Stimulated activated CD8-positive, alpha-beta memory T cell treated with anti-CD3 and anti-CD28 coated beads, Interleukin-2, amount 100 ng/mL, for 48 hours (primary cell): ENCODE results near the gene TBC1D22A.

Experiments used
- DNase-seq, 2 donors: peaks; one replicate each; pipeline ENCODE4 v3.0.0-alpha.2; 2020; ENCODE audit warnings: low read depth in 2 of 2

The TBC1D22A gene

DNA sequence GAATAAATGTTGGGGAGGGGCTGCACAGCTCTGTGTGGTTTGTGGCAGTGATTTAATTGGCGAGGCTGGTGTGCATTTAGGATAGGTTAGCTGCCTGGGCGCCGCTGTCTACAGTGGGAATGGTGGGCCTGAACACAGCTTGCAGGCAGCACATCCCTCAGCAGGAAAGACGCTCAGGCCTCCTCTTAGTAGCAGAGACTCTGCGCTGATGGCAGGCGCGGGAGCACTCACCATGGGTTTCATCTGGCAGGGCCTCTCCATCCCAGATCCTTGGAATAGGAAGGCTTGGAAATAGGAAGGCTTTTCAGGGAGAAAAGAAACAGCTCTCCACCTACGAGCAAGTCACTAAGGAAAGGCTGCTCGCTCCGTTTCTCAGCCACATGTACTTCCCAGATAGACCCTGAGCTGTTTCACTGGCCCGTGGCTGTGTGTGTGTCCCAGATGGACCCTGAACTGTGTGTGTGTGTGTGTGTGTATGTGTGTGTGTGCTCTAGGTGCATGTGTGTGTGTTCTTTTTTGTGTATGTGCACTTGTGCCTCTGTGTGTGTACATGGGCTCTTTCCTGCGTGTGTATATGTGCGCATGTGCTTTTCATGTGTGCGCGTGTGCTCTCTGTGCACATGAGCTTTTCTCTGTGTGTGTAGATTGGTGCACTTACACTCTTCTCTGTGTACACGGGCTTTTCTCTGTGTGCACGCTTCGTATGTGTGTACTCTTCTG lies 144.0 kb downstream of the TBC1D22A start:
- DNase-seq = no peak

DNA sequence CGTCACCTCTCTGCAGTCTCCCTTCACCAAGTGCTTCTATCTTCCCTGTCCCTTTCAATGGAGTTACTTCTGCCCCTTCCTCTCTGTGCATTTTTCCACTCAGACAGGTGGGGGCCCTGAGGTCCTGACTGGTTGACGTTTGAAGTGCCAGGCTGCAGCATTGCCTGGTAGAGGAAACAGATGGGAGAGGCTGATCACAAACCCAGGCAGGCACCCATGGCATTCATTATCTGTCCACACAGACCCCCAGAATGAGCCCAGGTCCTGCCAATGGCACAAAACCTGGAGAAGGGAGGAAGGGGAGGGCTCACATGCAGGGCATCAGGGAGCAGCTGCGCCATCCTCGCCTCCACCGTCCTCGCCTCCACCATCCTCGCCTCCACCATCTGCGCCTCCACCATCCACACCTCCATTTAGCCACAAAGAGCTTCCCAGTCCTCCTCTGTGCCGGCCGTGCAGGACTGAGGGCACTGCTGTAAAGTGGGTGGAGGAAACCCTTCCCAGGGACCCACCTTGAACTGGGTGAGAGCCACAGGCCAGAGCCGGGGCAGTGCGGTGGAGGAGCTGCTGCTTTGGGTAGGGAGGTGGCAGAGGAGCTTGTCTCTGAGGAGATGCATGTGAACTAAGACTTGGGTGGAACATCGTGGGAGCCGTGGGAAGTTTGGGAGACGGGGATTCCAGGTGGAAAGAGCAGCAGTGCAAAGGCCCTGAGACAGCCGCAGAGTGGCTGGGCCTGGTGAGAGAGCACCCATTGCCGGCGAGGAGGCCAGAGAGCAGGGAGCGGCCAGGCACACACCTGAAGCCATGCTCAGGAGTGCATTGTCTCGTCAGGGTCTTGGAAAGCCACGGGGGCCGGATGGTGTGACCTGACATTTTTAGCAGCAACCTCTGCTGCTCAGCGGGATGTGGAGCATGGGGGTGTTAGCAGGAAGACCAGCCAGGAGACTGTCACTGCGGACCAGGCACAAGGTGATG lies 145.1 kb downstream of the TBC1D22A start:
- no peak for DNase-seq

DNA sequence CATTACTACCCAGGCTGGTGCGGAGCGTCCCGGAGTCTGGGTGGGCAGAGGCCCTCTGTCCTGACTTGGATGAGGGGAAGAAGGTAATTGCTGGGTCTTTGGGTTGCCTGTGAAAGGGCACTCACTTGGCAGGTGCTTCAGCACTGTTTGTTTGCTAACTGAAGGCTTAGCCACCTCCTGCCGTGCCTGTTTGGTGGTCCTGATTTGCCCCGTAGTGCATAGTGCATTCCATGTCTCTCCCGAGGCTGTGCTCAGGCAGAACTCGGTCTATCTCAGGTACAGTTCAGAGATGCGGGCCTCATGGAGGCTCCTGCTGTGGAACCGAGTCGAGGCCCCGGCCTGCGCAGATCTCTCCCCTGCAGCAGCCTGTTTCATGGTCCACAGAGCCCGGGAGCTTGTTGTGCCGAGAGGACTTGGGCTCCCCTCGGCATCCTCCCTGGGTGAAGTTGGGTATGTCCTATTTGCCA lies 146.2 kb downstream of the TBC1D22A start:
- DNase-seq = no peak

DNA sequence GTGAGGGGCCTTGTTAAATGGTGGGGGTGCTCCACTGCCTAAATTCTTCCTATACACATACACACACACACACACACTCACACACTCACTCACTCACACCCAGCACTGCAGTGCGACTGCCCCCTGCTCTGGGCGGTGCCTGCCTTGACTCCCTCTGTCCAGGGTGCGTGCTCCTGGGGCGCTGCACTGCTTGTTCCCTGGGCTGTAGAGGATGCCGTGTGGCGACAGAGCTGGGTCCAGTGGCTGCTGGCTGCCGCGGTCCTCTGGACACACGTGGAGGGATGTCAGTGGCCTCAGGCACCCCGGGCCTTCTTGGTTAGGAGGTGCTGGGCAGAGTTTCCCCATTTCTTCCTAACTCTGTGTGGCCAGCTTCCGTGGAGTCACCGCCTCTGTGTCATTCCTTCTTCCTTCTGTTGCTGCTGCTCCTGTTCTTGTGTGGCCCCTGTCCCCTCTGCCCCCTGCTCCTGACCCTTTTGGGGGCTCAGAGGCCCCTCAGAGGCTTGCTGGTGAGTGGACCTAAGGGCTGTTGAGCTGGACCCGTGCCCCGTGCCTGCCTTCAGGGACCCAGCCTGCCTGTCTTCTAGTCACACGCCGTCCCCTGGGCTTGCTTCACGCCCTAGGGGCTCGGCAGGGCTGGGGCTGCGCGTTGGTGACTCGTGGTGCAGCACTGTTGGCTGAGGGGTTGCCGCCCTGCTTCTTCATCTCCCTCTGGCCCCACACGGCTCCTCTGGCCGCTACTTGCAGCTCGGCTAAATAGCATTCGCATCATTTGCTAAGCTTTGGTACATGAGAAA lies 147.0 kb downstream of the TBC1D22A start:
- no peak for DNase-seq

DNA sequence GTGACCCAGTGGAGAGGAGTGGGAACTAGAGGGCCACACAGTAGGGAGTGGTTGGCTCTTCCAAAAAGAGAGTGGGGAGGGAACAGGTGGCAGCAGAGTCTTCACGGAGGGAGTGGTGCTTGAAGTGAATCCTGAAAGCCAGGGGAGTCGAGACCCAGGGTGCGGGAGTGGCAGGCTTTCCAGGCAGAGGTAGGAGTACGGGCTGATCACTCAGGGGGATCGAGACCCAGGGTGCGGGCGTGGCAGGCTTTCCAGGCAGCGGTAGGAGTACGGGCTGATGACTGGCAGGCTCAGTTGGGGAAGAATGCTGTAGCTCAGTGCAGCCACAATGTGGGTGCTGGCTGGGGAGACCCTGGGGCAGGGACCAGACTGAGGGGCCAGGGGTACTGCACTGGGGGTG lies 148.2 kb downstream of the TBC1D22A start:
- no peak for DNase-seq

DNA sequence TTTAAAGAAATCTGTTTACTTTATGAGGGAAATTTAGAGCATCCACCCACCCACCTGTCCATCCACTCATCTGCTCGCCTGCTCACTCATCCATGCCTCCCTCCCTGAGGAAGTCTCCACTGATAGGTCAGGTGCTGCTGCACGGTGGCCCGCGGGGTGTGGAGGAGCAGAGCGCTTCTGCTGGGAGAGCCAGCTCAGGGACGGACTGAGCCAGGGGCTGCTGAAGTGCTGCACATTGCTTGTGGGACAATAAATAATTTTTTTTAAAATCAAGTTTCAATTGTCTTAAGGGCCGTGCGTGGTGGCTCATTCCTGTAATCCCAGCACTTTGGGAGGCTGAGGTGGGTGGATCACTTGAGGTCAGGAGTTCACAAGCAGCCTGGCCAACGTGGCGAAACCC lies 148.9 kb downstream of the TBC1D22A start:
- no peak for DNase-seq

DNA sequence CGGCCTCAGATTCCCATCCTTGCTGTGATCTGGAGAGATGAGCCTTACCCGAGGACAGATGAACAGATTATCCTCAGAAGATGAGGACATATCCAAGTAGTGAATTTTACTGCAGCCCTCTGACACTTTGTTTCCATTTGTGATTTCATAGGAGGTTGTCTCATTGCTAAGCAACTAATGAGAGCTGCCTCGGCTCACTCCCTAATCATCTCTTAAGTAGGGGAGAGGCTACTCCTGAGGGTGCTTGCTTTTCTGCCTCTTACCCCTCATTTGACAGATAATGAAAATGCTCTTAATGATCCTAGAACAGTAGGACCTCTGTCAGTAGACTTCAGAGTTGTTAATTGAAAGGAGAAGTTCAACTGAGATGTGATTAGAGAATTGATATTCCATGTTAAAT lies 150.9 kb downstream of the TBC1D22A start:
- DNase-seq = no peak

DNA sequence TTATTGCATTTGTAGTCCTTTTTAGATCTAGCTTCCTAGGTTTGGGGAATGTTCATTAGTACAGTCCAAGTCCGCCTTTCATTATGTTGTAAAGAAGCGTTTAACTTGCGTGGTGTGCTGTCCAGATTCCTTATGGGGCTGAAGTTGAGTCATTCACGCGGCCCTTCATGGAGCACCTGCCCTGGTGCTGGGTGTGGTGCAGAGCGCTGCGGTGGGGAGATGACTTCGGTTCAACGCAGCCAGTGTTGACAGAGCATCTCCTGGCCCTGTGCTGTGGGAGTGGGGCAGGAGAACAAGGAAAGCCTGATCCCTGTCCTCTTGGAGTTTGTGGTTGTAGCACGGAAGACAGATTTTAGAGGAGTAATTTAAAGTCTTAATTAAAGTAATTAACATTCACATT lies 152.0 kb downstream of the TBC1D22A start:
- DNase-seq = no peak

DNA sequence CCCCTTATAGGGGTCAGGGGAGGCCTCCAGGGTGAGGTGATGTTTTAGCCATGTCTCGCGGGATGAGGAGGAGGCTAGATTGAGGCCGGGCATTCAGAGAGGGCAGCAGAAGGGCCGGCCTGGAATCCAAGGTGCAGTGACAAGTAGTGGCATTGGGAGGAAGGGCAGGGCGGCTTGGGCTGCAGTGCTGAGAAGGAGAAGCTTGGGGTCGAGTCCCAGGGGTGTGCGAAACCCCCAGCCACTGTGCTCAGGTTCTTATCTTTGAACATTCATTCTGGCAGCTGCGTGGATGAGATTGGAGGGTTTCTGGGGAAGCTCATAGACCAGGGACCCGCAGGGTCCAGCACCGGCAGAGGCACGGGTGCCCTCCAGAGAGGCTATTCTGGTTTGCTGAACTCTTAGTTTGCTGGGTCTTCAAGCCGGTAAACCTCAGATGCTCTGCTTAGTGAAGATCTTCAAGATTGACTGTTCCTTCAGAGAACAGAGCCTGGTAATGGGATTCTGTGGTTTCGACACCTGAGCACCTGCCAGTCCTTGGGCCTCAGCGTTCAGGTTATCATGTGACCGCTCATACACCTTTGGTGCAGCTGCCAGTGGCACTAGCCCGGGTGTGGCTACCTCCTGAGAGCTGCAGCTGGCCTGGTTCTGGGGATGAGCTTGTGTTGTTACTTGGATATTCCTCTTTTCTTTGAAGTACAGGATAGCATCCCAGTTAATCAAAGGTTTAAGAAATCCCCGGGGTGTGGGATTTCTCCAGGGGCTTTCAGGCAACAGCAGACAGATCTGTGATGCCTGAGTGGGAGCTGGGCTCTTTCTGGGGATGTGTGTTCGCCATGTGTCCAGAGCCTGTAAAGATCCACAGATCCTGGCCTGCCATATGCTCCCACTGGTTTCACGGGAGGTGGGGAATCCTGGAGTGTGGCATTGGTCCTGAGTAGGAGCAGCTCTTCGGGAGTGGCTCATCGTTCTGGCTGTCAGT lies 152.8 kb downstream of the TBC1D22A start:
- no peak for DNase-seq

DNA sequence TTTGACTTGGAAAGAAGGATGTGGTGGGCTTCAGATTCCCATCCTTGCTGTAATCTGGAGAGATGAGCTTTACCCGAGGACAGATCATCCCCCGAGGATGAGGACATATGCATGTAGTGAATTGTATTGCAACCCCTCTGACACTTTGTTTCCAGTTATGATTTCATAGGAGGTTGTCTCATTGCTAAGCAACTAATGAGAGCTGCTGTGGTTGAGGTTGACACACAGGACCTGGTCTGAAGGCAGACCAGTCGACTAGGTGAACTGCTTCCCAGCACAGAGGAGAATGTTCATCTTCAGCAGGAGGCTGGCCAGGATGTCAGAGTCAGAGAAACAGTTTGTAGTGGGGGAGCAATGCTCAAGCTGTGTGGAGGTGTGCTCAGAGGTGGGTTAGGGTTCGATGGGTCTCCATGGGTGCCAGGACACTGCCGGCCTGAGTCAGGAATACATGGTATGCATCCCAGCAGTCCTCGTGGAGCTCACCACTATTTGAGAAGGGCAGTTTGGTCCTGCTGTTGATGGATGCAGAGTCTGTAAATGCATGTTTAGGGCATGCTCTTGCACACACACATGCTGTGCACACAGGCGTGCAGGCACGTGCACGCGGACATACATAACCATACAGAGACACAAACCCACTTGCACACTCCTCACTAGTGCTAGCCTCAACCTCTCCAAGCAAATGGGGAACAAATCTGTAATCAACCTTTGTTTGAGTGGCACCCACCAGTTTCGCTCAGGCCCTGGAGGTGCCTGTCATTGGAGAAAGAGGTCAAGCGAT lies 153.7 kb downstream of the TBC1D22A start:
- no peak for DNase-seq

DNA sequence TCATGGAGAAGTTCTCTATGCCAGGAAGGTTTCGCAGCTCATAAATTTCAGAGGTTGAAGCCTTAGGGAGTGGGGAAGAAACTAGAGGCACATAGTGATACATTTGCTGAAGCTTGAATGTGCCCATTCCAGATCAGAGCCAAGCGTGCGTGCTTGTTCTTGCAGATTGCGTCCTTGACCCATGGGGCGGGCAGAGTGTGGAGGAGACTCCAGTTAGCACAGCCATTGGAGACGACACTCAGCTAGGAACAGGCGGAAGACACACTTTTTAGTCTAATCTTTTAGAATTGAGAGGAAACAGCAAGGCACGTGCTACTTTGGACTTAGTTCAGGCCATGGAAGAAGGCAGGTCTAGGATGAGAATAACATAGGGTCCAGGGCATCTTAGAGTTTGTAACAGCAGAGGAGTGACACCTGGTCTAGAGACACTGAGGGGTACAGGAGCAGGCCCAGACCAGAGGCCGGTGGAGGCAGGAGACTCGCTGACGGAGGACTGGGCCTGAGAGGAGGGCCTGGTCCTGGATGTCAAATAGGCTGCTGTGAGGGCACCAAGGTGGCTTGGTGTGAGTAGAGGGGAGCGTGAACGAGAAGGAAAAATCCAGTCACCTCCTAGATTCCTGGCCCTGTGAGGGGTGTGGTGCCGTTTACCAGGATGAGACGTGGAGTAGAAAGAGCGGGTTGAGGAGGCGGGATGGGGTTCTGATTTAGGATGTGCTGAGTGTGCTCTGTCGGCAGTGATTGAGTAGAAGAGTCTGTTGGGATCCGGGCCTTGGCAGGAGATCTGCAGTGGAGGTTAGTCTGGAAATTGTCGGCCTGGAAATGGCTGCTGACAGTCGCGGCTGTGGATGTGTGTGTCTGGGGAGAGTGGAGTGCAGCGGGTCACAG lies 154.7 kb downstream of the TBC1D22A start:
- no peak for DNase-seq

DNA sequence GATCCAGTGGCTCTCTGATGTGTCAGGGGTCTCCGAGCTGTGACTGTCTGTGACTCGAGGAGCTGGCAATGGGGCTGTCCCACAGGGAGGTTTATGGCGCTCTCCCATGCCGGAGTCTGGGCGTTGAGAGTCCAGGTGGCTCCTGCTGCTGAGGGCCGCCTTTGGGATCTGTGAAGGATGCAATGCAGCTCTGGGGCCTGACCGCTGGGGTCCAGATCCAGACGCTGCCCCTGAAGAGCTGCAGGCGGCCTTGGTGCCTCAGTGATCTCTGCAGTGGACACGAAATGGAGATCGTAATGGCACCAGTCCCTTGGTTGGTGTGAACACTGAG lies 155.3 kb downstream of the TBC1D22A start:
- DNase-seq = no peak

DNA sequence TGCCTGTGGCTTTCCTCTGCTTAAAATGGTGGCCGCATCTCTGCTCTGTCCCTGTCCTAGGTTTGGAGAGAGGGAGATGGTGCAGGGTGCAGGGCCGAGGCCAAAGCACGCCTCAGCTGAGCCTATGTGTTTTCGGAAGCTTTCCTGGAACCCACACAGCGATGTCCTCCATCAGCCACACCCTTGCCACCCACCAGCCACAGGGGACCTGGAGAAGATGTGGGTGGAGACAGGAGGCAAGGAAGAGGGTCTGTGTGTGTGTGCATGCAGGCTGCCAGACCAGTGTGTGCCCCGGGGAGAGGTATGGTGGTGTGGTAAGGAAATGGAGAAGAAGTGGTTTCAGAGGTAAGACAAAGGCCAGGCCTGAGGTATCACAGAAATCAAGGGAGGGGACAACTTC lies 155.7 kb downstream of the TBC1D22A start:
- no peak for DNase-seq

DNA sequence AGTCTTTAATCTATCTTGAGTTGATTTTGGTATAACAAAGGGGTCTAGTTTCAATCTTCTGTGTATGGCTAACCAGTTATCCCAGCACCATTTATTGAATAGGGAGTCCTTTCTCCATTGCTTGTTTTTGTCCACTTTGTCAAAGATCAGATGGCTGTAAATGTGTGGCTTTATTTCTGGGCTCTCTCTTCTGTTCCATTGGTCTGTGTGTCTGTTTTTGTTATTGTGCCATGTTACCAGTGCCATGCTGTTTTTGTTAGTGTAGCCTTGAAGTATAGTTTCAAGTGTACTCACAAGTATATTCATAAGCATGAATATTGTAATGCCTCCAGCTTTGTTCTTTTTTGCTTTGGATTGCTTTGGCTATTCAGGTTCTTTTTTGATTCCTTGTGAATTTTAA lies 159.6 kb downstream of the TBC1D22A start:
- DNase-seq = no peak

DNA sequence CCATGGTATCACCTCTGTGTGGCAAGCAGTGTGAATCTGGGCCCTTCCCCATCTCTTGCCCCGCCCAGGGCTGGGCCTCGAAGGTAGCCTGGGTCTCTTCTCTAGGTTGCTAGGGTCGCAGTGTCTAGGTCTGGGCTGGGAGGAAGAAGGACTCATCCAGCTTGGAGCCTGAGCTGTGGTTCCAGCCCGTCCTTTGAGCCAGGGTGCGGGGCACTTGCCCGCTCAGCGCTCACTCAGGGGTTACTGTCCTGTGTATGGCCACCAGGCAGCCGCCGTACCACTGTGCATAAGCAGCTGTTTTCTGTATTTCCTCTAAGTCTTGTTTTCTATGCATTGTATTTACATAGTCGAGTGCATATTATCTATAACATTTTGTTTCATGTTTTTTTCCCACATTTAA lies 160.9 kb downstream of the TBC1D22A start:
- DNase-seq = no peak

DNA sequence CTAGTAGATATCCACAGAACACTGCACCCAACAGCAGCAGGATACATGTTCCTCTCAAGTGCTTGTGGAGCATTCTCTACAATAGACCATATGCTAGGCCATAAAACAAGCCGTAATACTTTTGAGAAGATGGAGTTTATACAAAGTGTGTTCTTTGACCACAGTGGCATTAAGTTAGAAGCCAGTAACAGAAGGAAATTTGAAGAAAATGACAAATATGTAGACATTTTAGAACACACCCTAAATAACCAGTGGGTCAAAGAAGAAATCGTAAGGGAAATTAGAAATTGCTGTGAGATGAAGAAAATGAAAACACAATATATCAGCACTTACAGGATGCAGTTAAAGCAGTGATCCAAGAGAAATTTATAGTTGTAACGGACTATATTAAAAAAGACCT lies 163.4 kb downstream of the TBC1D22A start:
- DNase-seq = no peak

DNA sequence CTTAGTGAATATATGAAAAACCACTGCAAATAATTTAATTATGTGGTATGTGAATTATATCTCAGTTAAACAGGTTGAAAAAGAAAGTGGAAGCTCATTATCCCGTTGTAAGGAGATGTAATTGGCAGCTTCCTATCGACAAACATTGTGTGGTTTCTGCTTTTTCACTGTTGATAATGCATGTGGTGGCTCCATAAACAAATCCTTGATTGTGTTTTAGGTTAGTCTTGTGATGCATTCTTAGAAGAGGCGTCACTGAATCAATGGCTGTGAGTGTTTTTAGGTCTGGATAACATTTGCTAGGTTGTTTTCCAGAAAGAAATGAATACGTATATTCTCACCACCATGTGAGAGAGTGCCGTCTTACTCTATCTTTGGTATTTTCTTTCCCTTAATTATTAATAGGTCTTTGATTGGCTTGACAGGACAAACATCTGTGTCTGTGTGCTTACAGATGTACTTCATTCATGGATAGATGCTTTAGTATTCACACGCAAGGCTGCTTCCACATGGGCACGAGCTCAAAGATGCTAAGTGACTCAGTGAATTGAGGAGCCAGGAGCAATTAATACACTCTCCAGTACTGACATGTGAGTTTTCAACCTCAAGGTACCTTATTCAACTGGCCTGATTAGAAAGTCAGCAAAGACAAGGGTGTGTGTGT lies 166.7 kb downstream of the TBC1D22A start:
- no peak for DNase-seq

DNA sequence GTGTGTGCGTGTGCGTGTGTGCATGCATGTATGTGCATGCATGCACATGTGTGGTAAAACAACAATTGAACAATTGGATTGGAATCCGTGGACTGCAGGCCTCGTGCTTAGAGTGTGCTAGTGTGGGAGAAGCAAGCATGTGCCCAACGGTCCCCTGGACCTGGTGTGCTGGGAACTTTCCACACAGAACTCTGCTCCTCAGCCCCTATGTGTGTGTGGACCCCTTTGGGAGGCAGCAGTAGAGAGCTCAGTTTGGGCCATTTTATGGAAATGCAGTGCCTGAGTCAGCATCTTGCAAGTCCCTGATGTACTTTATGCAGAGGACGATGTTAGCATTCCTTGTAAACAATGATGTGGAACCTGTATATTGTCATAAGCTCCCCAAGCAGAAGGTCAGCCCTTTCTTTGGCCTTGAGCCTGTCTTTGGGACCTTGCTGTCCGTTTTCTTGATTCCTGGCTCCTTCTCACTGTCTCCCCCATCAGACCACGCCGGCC lies 167.3 kb downstream of the TBC1D22A start:
- DNase-seq = no peak

DNA sequence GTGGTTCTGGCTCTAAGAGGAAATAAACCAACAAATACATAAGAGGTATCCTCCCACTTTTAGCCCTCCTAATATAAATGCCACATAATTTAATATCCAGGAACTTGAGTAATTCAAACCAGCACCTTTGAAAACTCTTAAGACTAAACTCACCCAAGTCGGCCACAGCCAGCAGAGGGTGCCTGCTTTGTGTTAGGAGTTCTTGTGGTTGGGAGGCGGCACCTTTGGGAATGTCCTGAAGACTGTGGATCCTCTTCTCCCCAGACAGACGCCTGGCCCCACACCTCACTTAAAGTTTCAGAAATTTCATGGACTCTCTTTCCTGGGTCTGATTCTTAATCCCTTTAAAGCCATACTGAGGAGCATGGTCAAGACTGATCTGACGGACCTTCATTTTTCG lies 169.0 kb downstream of the TBC1D22A start:
- no peak for DNase-seq
